ENCODE data around the gene C20orf202.

Gene C20orf202

GRCh38 chr20:1173698-1174097 lies 29.6 kb upstream of the C20orf202 start:
- FAIRE-seq, result no peak
- no peak for TF ChIP-seq POLR2A (IDR thresholded peaks at IDR 0.05; ENCODE audit: low read depth, low read length)
- DNase-seq (ENCODE audit: insufficient read length, low spot score), result no peak

GRCh38 chr20:1174787-1175186 lies 28.5 kb upstream of the C20orf202 start:
- TF ChIP-seq POLR2A (IDR thresholded peaks at IDR 0.05; ENCODE audit: low read depth, low read length), result no peak
- no peak for DNase-seq (ENCODE audit: insufficient read length, low spot score)
- FAIRE-seq, result no peak

- peak; percentile 48 for DNase-seq (ENCODE audit: insufficient read length, low spot score)
- TF ChIP-seq POLR2A (IDR thresholded peaks at IDR 0.05; ENCODE audit: low read depth, low read length), result no peak
- no peak for FAIRE-seq
Measured at GRCh38 chr20:1177680-1178079, 25.6 kb upstream of the C20orf202 start.

GRCh38 chr20:1178103-1178502 lies 25.2 kb upstream of the C20orf202 start:
- FAIRE-seq (no peak), DNase-seq (ENCODE audit: insufficient read length, low spot score) (no peak)
- TF ChIP-seq POLR2A (IDR thresholded peaks at IDR 0.05; ENCODE audit: low read depth, low read length), result no peak

GRCh38 chr20:1178623-1179022 lies 24.6 kb upstream of the C20orf202 start:
- DNase-seq (ENCODE audit: insufficient read length, low spot score), result no peak
- FAIRE-seq, result no peak
- TF ChIP-seq POLR2A (IDR thresholded peaks at IDR 0.05; ENCODE audit: low read depth, low read length), result no peak

GRCh38 chr20:1180949-1181348 lies 22.3 kb upstream of the C20orf202 start:
- TF ChIP-seq POLR2A (IDR thresholded peaks at IDR 0.05; ENCODE audit: low read depth, low read length), result no peak
- FAIRE-seq, result no peak

GRCh38 chr20:1182106-1182505 lies 21.1 kb upstream of the C20orf202 start:
- no peak for FAIRE-seq
- no peak for DNase-seq (ENCODE audit: insufficient read length, low spot score)
- no peak for TF ChIP-seq POLR2A (IDR thresholded peaks at IDR 0.05; ENCODE audit: low read depth, low read length)

More at GRCh38 chr20:1180949-1181348, 22.3 kb upstream of the C20orf202 start:
- no peak for DNase-seq (ENCODE audit: insufficient read length, low spot score)

GRCh38 chr20:1183153-1183552 lies 20.1 kb upstream of the C20orf202 start:
- DNase-seq (ENCODE audit: insufficient read length, low spot score) (no peak), FAIRE-seq (no peak)
- TF ChIP-seq POLR2A (IDR thresholded peaks at IDR 0.05; ENCODE audit: low read depth, low read length), result no peak

GRCh38 chr20:1184260-1184637 lies 19.0 kb upstream of the C20orf202 start:
- DNase-seq (ENCODE audit: insufficient read length, low spot score) (no peak), FAIRE-seq (no peak)
- TF ChIP-seq POLR2A (IDR thresholded peaks at IDR 0.05; ENCODE audit: low read depth, low read length), result no peak

GRCh38 chr20:1184638-1185315 lies 18.5 kb upstream of the C20orf202 start, which contains the start of gene TMEM74B:
TMEM74B (minus strand) TSS chr20:1184981; CDS start chr20:1183801, 1,180 bp downstream.
- FAIRE-seq (no peak), DNase-seq (ENCODE audit: insufficient read length, low spot score) (no peak)
- TF ChIP-seq POLR2A (IDR thresholded peaks at IDR 0.05; ENCODE audit: low read depth, low read length), result no peak

- peak; percentile 30 for DNase-seq (ENCODE audit: insufficient read length, low spot score)
- no peak for FAIRE-seq
- TF ChIP-seq POLR2A (IDR thresholded peaks at IDR 0.05; ENCODE audit: low read depth, low read length), result no peak
Measured at GRCh38 chr20:1185316-1185741, 17.9 kb upstream of the C20orf202 start.

GRCh38 chr20:1185790-1186334 lies 17.4 kb upstream of the C20orf202 start:
- no peak for TF ChIP-seq POLR2A (IDR thresholded peaks at IDR 0.05; ENCODE audit: low read depth, low read length)
- FAIRE-seq (no peak), DNase-seq (ENCODE audit: insufficient read length, low spot score) (peak; percentile 76)

GRCh38 chr20:1186367-1186991 lies 16.8 kb upstream of the C20orf202 start:
- DNase-seq (ENCODE audit: insufficient read length, low spot score), result no peak
- TF ChIP-seq POLR2A (IDR thresholded peaks at IDR 0.05; ENCODE audit: low read depth, low read length), result no peak
- no peak for FAIRE-seq

GRCh38 chr20:1187605-1188171 lies 15.6 kb upstream of the C20orf202 start:
- FAIRE-seq, result no peak
- TF ChIP-seq POLR2A (IDR thresholded peaks at IDR 0.05; ENCODE audit: low read depth, low read length), result no peak
- no peak for DNase-seq (ENCODE audit: insufficient read length, low spot score)
